ENCODE data around the gene ADAM10. TPM values are rescaled to one million over a fixed set of nuclear protein-coding genes. Genes with fewer than 3 reads are reported as not detected.

ADAM10 gene
- total RNA-seq, 1 donor from 2014 or later, result 44.6 TPM

DNA sequence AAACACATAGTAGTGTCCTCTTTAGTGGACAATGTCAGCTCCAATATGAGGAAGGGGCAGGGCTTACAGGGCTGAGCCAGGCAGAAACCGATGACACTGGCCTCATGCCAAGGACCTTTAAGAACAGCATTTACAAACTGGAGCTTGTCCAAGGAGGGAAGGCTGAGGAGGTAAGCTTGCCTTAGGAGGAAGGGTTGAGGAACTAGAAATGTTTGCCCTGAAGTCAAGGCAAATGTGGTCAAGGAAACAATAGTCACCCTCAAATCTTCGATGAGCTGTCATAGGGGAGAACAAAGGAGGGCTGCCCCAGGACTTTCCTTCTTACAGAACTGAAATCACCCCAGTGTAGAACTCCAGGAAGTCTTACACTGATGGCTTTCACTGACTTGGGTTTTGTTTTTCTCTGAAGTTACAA lies 181.3 kb downstream of the ADAM10 start:
- H3K27ac ChIP-seq, result no peak overlapping the region
- H3K36me3 ChIP-seq, result no peaks in the 10 kb centered on the region
- H3K4me3 ChIP-seq, result no peak overlapping the region
- TF ChIP-seq, protein P1, sequence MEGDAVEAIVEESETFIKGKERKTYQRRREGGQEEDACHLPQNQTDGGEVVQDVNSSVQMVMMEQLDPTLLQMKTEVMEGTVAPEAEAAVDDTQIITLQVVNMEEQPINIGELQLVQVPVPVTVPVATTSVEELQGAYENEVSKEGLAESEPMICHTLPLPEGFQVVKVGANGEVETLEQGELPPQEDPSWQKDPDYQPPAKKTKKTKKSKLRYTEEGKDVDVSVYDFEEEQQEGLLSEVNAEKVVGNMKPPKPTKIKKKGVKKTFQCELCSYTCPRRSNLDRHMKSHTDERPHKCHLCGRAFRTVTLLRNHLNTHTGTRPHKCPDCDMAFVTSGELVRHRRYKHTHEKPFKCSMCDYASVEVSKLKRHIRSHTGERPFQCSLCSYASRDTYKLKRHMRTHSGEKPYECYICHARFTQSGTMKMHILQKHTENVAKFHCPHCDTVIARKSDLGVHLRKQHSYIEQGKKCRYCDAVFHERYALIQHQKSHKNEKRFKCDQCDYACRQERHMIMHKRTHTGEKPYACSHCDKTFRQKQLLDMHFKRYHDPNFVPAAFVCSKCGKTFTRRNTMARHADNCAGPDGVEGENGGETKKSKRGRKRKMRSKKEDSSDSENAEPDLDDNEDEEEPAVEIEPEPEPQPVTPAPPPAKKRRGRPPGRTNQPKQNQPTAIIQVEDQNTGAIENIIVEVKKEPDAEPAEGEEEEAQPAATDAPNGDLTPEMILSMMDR (IDR thresholded peaks at IDR 0.05), result no peak
- DNase-seq (ENCODE audit: low spot score in 2 of 2), result peak in 1 of 2 donors; percentile 16
- H3K9me3 ChIP-seq, result no peaks in the 10 kb centered on the region
- H3K27me3 ChIP-seq, result no peaks in the 10 kb centered on the region
- intact Hi-C loops (cut with DNase I), result no loop called here
- no peaks in the 10 kb centered on the region for H3K4me1 ChIP-seq

DNA sequence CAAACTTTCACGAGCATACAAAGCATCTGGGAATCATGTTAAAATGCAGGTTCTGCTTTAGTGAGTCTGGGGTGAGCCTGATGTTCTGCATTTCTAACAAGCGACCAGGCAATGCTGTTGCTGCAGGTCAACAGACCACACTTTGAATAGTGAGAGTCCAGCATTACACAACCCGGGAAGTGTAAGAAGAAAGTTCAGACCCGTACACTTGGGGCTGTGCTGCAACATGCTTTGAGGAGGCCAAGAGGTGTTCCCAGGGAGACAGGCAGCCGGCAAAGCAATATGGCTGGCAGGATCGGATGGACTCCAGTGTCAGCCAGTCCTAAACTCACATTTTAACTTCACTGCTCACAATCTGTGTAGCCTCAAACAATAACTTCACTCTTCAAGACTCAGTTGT lies 183.5 kb downstream of the ADAM10 start:
- H3K27me3 ChIP-seq, result no peaks in the 10 kb centered on the region
- H3K36me3 ChIP-seq, result no peaks in the 10 kb centered on the region
- no peak for DNase-seq (ENCODE audit: low spot score in 2 of 2)
- no peaks in the 10 kb centered on the region for H3K4me1 ChIP-seq
- H3K4me3 ChIP-seq, result no peak overlapping the region
- H3K9me3 ChIP-seq, result no peaks in the 10 kb centered on the region
- H3K27ac ChIP-seq, result no peak overlapping the region
- intact Hi-C loops (cut with DNase I), result no loop called here
- TF ChIP-seq, protein P1 (IDR thresholded peaks at IDR 0.05), result no peak

DNA sequence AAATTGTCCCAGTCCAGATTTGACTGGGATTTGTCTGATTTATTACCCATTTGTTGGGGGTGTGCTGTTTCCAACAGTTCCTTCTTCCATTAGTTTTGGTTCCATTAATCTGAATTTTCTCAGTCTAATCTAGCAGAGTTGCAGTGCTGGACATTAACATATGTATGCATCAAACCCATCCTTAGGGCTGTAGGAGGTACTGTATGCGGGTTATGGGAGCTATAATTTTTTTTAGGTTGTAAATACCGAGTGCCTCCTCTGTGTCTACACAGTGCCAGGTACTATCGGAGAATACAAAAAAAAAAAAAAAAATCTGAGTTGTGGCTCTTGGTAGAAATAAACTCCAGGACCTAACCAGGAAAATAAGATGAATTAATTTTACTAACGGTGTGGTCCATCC lies 183.9 kb downstream of the ADAM10 start:
- DNase-seq (ENCODE audit: low spot score in 2 of 2), result no peak
- Histone ChIP-seq H3K4me3 (no peak overlapping the region), H3K27me3 (no peaks in the 10 kb centered on the region), H3K9me3 (no peaks in the 10 kb centered on the region), H3K27ac (no peak overlapping the region), H3K36me3 (no peaks in the 10 kb centered on the region), H3K4me1 (no peaks in the 10 kb centered on the region)
- intact Hi-C loops (cut with DNase I), result no loop called here
- TF ChIP-seq, protein P1 (IDR thresholded peaks at IDR 0.05), result no peak

DNA sequence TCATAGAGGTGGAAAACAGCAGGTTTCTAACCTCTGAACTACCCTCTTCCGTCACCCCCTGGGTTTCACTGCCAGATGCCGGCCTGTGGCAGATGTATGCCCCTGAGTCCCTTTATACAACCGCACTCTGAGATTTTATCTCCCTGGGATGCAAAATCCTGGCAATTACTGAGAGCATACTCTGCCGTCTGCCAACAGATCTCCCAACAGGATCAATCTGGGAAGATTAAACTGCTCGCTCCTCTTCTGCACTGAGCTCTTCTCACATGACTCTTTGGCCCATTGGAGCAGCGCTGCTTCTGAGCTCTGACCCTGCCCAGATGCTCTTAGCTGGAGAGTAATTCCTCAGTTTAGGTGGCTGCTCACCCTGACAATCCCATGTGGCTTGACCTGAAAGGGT lies 184.5 kb downstream of the ADAM10 start:
- intact Hi-C loops (cut with DNase I), result no loop called here
- Histone ChIP-seq H3K36me3 (no peaks in the 10 kb centered on the region), H3K27ac (no peak overlapping the region), H3K27me3 (no peaks in the 10 kb centered on the region), H3K4me1 (no peaks in the 10 kb centered on the region), H3K9me3 (no peaks in the 10 kb centered on the region), H3K4me3 (no peak overlapping the region)
- TF ChIP-seq, protein P1 (IDR thresholded peaks at IDR 0.05), result no peak
- no peak for DNase-seq (ENCODE audit: low spot score in 2 of 2)

DNA sequence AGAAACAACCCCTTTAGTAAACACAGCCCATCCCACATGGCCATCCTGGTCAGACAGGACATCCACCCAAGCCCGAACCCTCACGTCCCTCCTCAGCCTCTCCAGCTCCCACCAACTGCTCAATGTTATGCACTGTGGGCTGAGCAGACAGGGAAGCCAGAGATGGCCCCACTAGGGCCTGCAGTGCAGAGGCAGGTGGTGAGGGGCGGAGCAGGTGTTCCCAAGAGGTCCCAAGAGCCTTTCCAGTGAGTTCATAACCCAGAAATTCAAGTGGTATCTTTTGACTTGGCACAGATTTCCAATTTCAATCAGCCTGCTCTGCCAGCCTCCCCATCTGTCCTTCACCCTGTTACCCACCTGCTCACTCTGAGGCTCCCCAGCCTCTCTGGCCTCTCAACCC lies 187.4 kb downstream of the ADAM10 start:
- intact Hi-C loops (cut with DNase I), result no loop called here
- no peaks in the 10 kb centered on the region for H3K9me3 ChIP-seq

More for the DNA sequence above, 187.4 kb downstream of the ADAM10 start:
- no peak overlapping the region for H3K4me3 ChIP-seq
- DNase-seq (ENCODE audit: low spot score in 2 of 2), result no peak
- H3K4me1 ChIP-seq, result no peaks in the 10 kb centered on the region
- H3K27me3 ChIP-seq, result no peaks in the 10 kb centered on the region
- TF ChIP-seq, protein P1 (IDR thresholded peaks at IDR 0.05), result no peak
- no peak overlapping the region for H3K27ac ChIP-seq
- no peaks in the 10 kb centered on the region for H3K36me3 ChIP-seq
